ENCODE results near the gene WWOX. TPM values are rescaled to one million over a fixed set of nuclear protein-coding genes. Genes with fewer than 3 reads are reported as not detected.

Gene WWOX
- total RNA-seq, 1 experiment from 2014 or later, result 15.6 TPM

- no peak overlapping the region for H3K4ac ChIP-seq (ENCODE audit: low read depth, low read length)
- H2BK20ac ChIP-seq (ENCODE audit: low read depth, low read length, poor library complexity, severe bottlenecking), result no peak overlapping the region
- Mint-ChIP-seq H3K36me3 (ENCODE audit: insufficient read depth in 1 of 3, low read depth in 3 of 3) (no peaks in the 10 kb centered on the region), H3K4me1 (no peaks in the 10 kb centered on the region; a peak in 1 of 4 replicates), H3K9me3 (no peaks in the 10 kb centered on the region; a peak in 1 of 5 replicates), H3K4me3 (no peak overlapping the region), H3K27ac (peak overlapping the region in 1 of 3 experiments; percentile 85; a peak in 1 of 7 replicates), H3K27me3 (ENCODE audit: low read depth) (no peaks in the 10 kb centered on the region; the same call in 1 of the 2 replicates)
- no peaks in the 10 kb centered on the region for H3K23me2 ChIP-seq (ENCODE audit: insufficient read length, low read depth, low read length, poor library complexity, severe bottlenecking)
- no peak overlapping the region for H4K8ac ChIP-seq (replicated peaks; ENCODE audit: insufficient read length, low read depth, low read length)
- H3T11ph ChIP-seq (ENCODE audit: low read length), result no peak overlapping the region
- no peak overlapping the region for H3K4me2 ChIP-seq (ENCODE audit: insufficient read depth, insufficient read length, low read length)
- no peak overlapping the region for H4K91ac ChIP-seq (ENCODE audit: insufficient read length, low read depth, low read length)
- no peak overlapping the region for H3K18ac ChIP-seq (ENCODE audit: insufficient read length, low read depth, low read length)
- H3K56ac ChIP-seq (ENCODE audit: insufficient read length, low read depth, low read length), result no peak overlapping the region
- H3K79me1 ChIP-seq (ENCODE audit: insufficient read depth, low read depth, low read length, poor library complexity, severe bottlenecking), result no peaks in the 10 kb centered on the region
- H3K79me2 ChIP-seq (ENCODE audit: insufficient read depth, low read length), result no peaks in the 10 kb centered on the region
- no peak overlapping the region for H3K23ac ChIP-seq (ENCODE audit: insufficient read length, low read depth, low read length)
- H4K20me1 ChIP-seq (ENCODE audit: control insufficient read depth, insufficient read depth, insufficient read length), result no peaks in the 10 kb centered on the region
- DNase-seq, result no peak
- no peak overlapping the region for H2BK120ac ChIP-seq (ENCODE audit: low read depth, low read length, poor library complexity, severe bottlenecking)
- no peaks in the 10 kb centered on the region for H3K27me3 ChIP-seq (ENCODE audit: insufficient read depth, low read length)
- H3K14ac ChIP-seq (ENCODE audit: insufficient read depth, low read length), result no peak overlapping the region
- H2BK15ac ChIP-seq (ENCODE audit: low read depth, low read length), result no peak overlapping the region
- no peak overlapping the region for H2AK5ac ChIP-seq (ENCODE audit: insufficient read length, low read length)
- no CpG with 5 or more reads among the region's 2 CpGs for WGBS (ENCODE audit: extremely low coverage, insufficient read length, low lambda C conversion rate)
- H3K4me1 ChIP-seq (ENCODE audit: insufficient read depth, low read length), result no peaks in the 10 kb centered on the region
- no peak overlapping the region for H3K9ac ChIP-seq (ENCODE audit: extremely low read depth, insufficient read length, low read length)
- H2BK12ac ChIP-seq (ENCODE audit: insufficient read length, low read depth, low read length), result no peak overlapping the region
- H2BK5ac ChIP-seq (ENCODE audit: insufficient read length, low read length), result no peak overlapping the region
- no peak for TF ChIP-seq CTCF (conservative IDR thresholded peaks at IDR 0.05)
- H4K5ac ChIP-seq (ENCODE audit: insufficient read length, low read depth, low read length), result no peak overlapping the region
- H2AFZ ChIP-seq (ENCODE audit: low read length), result no peak overlapping the region
- no peak overlapping the region for H3K27ac ChIP-seq (ENCODE audit: insufficient read length, low read depth, low read length)
- no peaks in the 10 kb centered on the region for H3K9me3 ChIP-seq (ENCODE audit: control insufficient read depth, low read depth, low read length)
Observed at GRCh38 chr16:78811247-78811646, 711.8 kb downstream of the WWOX start.
